ENCODE results near the gene OLAH.

OLAH gene

DNA sequence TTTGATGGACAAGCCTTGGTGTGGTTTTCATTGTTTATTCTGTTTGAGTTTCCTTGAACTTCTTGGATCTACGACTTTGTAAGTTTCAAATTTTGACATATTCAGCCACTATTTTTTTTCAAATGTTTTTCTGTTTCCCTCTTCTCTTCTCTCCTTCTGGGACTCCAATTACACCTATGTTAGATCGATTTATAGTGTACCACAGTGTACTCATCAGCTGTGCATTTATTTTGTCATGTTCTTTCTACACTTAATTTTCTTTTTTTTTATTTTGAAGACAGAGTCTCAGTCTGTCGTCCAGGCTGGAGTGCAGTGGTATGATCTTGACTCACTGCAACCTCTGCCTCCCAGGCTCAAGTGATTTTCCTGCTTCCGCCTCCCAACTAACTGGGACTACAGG is 16.2 kb downstream of the OLAH start:
- Histone ChIP-seq H3K27ac (no peak overlapping the region), H3K4me3 (no peak overlapping the region), H3K9me3 (ENCODE audit: low read depth, low read length) (no peaks in the 10 kb centered on the region), H3K36me3 (ENCODE audit: insufficient read depth, low read length) (no peaks in the 10 kb centered on the region), H3K9ac (ENCODE audit: insufficient read length) (no peak overlapping the region)
- no peak for TF ChIP-seq FOXP2 (optimal IDR thresholded peaks at IDR 0.05; ENCODE audit: control extremely low read depth, extremely low read length, insufficient read depth)
- no peak for TF ChIP-seq POLR2AphosphoS5 (IDR thresholded peaks at IDR 0.05; ENCODE audit: borderline replicate concordance, low read depth, low read length)
- no peak for TF ChIP-seq EZH2 (IDR thresholded peaks at IDR 0.05)
- no peak for DNase-seq (ENCODE audit: low read depth, low spot score)

- H3K9me3 ChIP-seq (ENCODE audit: low read depth, low read length) = no peaks in the 10 kb centered on the region
- no peak overlapping the region for H3K9ac ChIP-seq (ENCODE audit: insufficient read length)
- no peak for DNase-seq (ENCODE audit: low read depth, low spot score)
- no peaks in the 10 kb centered on the region for H3K36me3 ChIP-seq (ENCODE audit: insufficient read depth, low read length)
- no peak overlapping the region for H3K4me3 ChIP-seq
- TF ChIP-seq EZH2 (IDR thresholded peaks at IDR 0.05) (no peak), FOXP2 (optimal IDR thresholded peaks at IDR 0.05; ENCODE audit: control extremely low read depth, extremely low read length, insufficient read depth) (no peak), POLR2AphosphoS5 (IDR thresholded peaks at IDR 0.05; ENCODE audit: borderline replicate concordance, low read depth, low read length) (no peak)
- H3K27ac ChIP-seq = no peak overlapping the region
Observed at GRCh38 chr10:15060638-15061037, 16.9 kb downstream of the OLAH start.

DNA sequence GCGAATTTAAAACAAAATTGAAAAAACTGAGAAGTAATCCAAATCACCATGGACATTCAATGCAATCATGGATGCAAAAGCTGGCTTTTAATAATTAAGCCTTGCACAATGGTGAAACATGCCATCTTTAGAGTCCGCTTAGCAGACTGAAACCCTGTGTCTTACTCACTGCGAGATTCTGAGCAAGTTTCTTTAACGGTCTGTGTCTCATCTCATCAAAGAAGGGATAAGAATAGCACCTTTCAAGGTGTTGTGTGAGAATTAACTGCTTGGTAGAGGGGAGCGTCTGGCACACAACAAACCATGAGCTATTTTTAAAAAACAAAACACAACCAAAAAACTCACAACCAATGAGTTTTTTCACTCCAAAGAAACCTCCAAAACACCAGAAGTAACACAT is 23.4 kb downstream of the OLAH start:
- TF ChIP-seq FOXP2 (optimal IDR thresholded peaks at IDR 0.05; ENCODE audit: control extremely low read depth, extremely low read length, insufficient read depth) (no peak), EZH2 (IDR thresholded peaks at IDR 0.05) (no peak), POLR2AphosphoS5 (IDR thresholded peaks at IDR 0.05; ENCODE audit: borderline replicate concordance, low read depth, low read length) (no peak)
- Histone ChIP-seq H3K9ac (ENCODE audit: insufficient read length) (no peak overlapping the region), H3K9me3 (ENCODE audit: low read depth, low read length) (no peaks in the 10 kb centered on the region), H3K27ac (no peak overlapping the region), H3K36me3 (ENCODE audit: insufficient read depth, low read length) (no peaks in the 10 kb centered on the region), H3K4me3 (no peak overlapping the region)
- DNase-seq (ENCODE audit: low read depth, low spot score) = no peak

DNA sequence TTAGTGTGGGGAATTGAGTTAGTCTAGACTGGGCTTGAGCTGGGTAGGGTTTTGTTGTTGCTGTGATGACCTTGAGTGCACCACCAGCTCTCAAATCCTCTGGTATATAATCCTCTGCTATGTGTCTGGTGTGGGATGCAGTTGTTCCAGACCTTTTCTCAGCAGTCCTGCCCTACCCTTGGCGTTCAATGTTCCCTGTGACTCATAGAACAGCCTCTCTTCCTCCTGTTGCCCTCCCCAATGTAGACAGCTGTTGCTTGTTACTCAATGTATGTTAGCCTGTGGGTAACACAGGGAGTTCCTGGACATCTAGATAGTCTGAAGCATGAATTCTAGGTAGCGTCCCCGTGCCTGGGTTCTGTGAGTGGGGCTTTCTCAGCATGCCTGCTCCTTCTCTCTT is 25.1 kb downstream of the OLAH start:
- Histone ChIP-seq H3K4me3 (no peak overlapping the region), H3K36me3 (ENCODE audit: insufficient read depth, low read length) (no peaks in the 10 kb centered on the region), H3K9me3 (ENCODE audit: low read depth, low read length) (no peaks in the 10 kb centered on the region), H3K27ac (no peak overlapping the region), H3K9ac (ENCODE audit: insufficient read length) (no peak overlapping the region)
- TF ChIP-seq EZH2 (IDR thresholded peaks at IDR 0.05) = no peak
- no peak for TF ChIP-seq POLR2AphosphoS5 (IDR thresholded peaks at IDR 0.05; ENCODE audit: borderline replicate concordance, low read depth, low read length)
- no peak for TF ChIP-seq FOXP2 (optimal IDR thresholded peaks at IDR 0.05; ENCODE audit: control extremely low read depth, extremely low read length, insufficient read depth)
- DNase-seq (ENCODE audit: low read depth, low spot score) = no peak

GRCh38 chr10:15069230-15069629 is 25.5 kb downstream of the OLAH start:
- no peak for DNase-seq (ENCODE audit: low read depth, low spot score)
- no peak for TF ChIP-seq EZH2 (IDR thresholded peaks at IDR 0.05)
- Histone ChIP-seq H3K9me3 (ENCODE audit: low read depth, low read length) (no peaks in the 10 kb centered on the region), H3K27ac (no peak overlapping the region), H3K4me3 (no peak overlapping the region), H3K36me3 (ENCODE audit: insufficient read depth, low read length) (no peaks in the 10 kb centered on the region), H3K9ac (ENCODE audit: insufficient read length) (no peak overlapping the region)

DNA sequence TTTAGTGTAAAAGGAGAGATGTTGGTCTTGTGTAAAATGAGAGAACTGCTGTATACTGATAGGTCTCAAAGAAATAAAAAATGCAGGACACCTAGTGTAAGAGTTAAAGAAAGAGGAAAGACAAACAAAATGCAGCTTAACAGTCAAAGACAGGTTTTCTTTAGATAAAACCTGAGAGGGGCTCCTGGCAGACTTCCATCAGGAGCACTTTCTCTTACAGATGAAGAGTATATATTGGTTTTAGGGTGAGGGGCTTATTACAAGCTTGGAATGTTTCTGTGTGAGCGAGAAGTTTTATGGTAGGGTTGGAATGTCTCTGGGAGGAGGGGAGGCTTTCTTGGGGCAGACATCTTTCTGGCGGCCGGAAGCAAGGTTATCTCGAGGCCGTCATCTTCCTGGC is 28.6 kb downstream of the OLAH start:
- no peaks in the 10 kb centered on the region for H3K9me3 ChIP-seq (ENCODE audit: low read depth, low read length)
- DNase-seq (ENCODE audit: low read depth, low spot score) = no peak
- no peak overlapping the region for H3K27ac ChIP-seq
- no peaks in the 10 kb centered on the region for H3K36me3 ChIP-seq (ENCODE audit: insufficient read depth, low read length)
- no peak overlapping the region for H3K4me3 ChIP-seq
- TF ChIP-seq FOXP2 (optimal IDR thresholded peaks at IDR 0.05; ENCODE audit: control extremely low read depth, extremely low read length, insufficient read depth) (no peak), EZH2 (IDR thresholded peaks at IDR 0.05) (no peak), POLR2AphosphoS5 (IDR thresholded peaks at IDR 0.05; ENCODE audit: borderline replicate concordance, low read depth, low read length) (no peak)
- no peak overlapping the region for H3K9ac ChIP-seq (ENCODE audit: insufficient read length)

- H3K9ac ChIP-seq (ENCODE audit: insufficient read length) = no peak overlapping the region
- DNase-seq (ENCODE audit: low read depth, low spot score) = no peak
- TF ChIP-seq FOXP2 (optimal IDR thresholded peaks at IDR 0.05; ENCODE audit: control extremely low read depth, extremely low read length, insufficient read depth) = no peak
- no peak for TF ChIP-seq EZH2 (IDR thresholded peaks at IDR 0.05)
- no peak overlapping the region for H3K4me3 ChIP-seq
- no peaks in the 10 kb centered on the region for H3K36me3 ChIP-seq (ENCODE audit: insufficient read depth, low read length)
- H3K9me3 ChIP-seq (ENCODE audit: low read depth, low read length) = no peaks in the 10 kb centered on the region
- no peak overlapping the region for H3K27ac ChIP-seq
Observed at GRCh38 chr10:15075421-15075820, 31.7 kb downstream of the OLAH start.

- no peak overlapping the region for H3K27ac ChIP-seq
- no peak for DNase-seq (ENCODE audit: low read depth, low spot score)
- H3K36me3 ChIP-seq (ENCODE audit: insufficient read depth, low read length) = no peaks in the 10 kb centered on the region
- peak overlapping the region; percentile 51 for H3K4me3 ChIP-seq
- no peak overlapping the region for H3K9ac ChIP-seq (ENCODE audit: insufficient read length)
- no peaks in the 10 kb centered on the region for H3K9me3 ChIP-seq (ENCODE audit: low read depth, low read length)
- no peak for TF ChIP-seq FOXP2 (optimal IDR thresholded peaks at IDR 0.05; ENCODE audit: control extremely low read depth, extremely low read length, insufficient read depth)
- no peak for TF ChIP-seq POLR2AphosphoS5 (IDR thresholded peaks at IDR 0.05; ENCODE audit: borderline replicate concordance, low read depth, low read length)
- no peak for TF ChIP-seq EZH2 (IDR thresholded peaks at IDR 0.05)
Observed at GRCh38 chr10:15083674-15084501, 40.1 kb downstream of the OLAH start.

DNA sequence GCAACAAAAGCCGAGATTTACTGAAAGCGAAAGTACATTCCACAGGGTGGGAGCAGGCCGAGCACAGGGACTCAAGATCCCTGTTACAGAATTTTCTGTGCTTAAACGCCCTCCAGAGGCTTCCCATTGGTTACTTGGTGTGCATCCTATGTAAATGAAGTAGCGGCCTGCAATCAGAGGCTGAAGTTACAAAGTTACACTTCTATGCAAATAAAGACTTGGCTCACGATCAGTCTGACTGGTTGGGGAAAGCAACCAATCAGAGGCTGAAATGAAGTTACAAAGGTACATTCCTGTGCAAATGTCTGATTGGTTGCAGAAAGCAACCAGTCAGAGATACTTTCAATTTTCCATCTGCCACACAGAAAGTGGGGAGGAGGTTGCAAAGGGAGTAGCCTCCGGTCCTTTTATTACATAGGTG is 40.8 kb downstream of the OLAH start:
- no peak overlapping the region for H3K9ac ChIP-seq (ENCODE audit: insufficient read length)
- DNase-seq (ENCODE audit: low read depth, low spot score) = no peak
- TF ChIP-seq EZH2 (IDR thresholded peaks at IDR 0.05) (no peak), FOXP2 (optimal IDR thresholded peaks at IDR 0.05; ENCODE audit: control extremely low read depth, extremely low read length, insufficient read depth) (no peak), POLR2AphosphoS5 (IDR thresholded peaks at IDR 0.05; ENCODE audit: borderline replicate concordance, low read depth, low read length) (no peak)
- no peaks in the 10 kb centered on the region for H3K9me3 ChIP-seq (ENCODE audit: low read depth, low read length)
- no peak overlapping the region for H3K27ac ChIP-seq
- no peaks in the 10 kb centered on the region for H3K36me3 ChIP-seq (ENCODE audit: insufficient read depth, low read length)
- peak overlapping the region; percentile 51 for H3K4me3 ChIP-seq

Measured in SK-N-MC (cell line).